Measurements from ENCODE around the gene NCR2. TPM values are rescaled to one million over a fixed set of nuclear protein-coding genes. Genes with fewer than 3 reads are reported as not detected.
A peak's percentile ranks its signal among the peaks of the same experiment; 100 is the strongest.

NCR2 gene
- total and polyA plus RNA-seq, 7 donors, result not detected

DNA sequence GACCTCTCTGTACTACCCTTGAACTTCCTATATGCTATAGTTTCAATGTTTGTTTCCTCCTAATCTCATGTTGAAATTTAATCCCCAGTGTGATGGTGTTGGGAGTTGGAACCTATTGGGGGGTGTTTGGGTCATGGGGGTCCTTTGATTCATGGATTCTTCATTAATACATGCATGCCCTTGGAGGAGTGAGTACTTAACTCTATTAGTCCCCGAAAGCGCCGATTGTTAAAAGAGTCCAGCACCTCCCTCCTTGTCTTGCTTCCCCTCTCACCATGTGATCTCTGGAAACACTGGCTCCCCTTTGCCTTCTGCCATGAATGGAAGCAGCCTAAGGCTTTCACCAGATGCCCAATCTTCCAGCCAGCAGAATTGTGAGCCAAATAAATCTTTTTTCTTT lies 31.7 kb downstream of the NCR2 start:
- DNase-seq, result no peak
- TF ChIP-seq, protein P1, sequence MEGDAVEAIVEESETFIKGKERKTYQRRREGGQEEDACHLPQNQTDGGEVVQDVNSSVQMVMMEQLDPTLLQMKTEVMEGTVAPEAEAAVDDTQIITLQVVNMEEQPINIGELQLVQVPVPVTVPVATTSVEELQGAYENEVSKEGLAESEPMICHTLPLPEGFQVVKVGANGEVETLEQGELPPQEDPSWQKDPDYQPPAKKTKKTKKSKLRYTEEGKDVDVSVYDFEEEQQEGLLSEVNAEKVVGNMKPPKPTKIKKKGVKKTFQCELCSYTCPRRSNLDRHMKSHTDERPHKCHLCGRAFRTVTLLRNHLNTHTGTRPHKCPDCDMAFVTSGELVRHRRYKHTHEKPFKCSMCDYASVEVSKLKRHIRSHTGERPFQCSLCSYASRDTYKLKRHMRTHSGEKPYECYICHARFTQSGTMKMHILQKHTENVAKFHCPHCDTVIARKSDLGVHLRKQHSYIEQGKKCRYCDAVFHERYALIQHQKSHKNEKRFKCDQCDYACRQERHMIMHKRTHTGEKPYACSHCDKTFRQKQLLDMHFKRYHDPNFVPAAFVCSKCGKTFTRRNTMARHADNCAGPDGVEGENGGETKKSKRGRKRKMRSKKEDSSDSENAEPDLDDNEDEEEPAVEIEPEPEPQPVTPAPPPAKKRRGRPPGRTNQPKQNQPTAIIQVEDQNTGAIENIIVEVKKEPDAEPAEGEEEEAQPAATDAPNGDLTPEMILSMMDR (IDR thresholded peaks at IDR 0.05), result no peak
- H3K27me3 ChIP-seq (ENCODE audit: insufficient read depth in 3 of 3, low read length in 2 of 3), result peaks cover 4 to 79% (median 18%) of the 10 kb centered on the region in 3 donors

DNA sequence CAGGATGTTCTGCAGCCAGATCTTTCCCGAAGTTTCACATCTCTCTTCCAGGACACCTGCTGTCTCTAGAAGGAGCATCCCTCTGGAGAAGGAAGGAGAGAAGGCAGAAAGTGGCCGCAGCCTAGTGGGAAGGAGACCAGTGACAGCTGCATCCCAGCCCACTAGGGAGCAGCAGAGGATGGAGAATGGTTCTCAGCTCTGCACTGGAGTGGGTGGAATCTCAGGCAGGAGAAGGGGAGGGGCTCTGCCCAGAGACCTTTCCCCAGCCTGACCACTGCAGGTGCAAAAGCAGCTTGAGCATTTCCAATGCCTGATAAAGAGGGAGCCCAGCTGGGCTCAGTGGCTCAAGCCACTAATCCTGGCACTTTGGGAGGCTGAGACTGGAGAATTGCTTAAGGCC lies 32.3 kb downstream of the NCR2 start:
- intact Hi-C loops (cut with DNase I), result loop anchor here (1.0 to 5.0 kb wide), 5 partner anchors 55 to 410 kb away; partner anchors contain the start of gene FRS3 (in 1 of the 2)
- DNase-seq (no peak), ATAC-seq (peak in 3 of 4 donors; percentile 36 to 49 (median 46))
- Histone ChIP-seq H3K9me3 (no peaks in the 10 kb centered on the region), H3K4me3 (no peak overlapping the region), H3K36me3 (ENCODE audit: insufficient read depth in 1 of 2, low read depth in 1 of 2) (no peaks in the 10 kb centered on the region), H3K4me1 (peaks cover 2% of the 10 kb centered on the region), H3K27ac (no peak overlapping the region), H3K27me3 (ENCODE audit: insufficient read depth in 3 of 3, low read length in 2 of 3) (peaks cover 0 to 79% (median 22%) of the 10 kb centered on the region in 3 donors)
- 0 to 3% (median 2%) methylated on average over 2 of the region's 2 CpGs for WGBS, 3 donors
- TF ChIP-seq, protein P1 (IDR thresholded peaks at IDR 0.05), result peak; percentile 47

More for the DNA sequence above, 31.7 kb downstream of the NCR2 start:
- H3K27ac ChIP-seq, result no peak overlapping the region
- intact Hi-C loops (cut with DNase I), result loop anchor here (5.0 kb wide), 4 partner anchors 55 to 410 kb away; partner anchors contain the start of gene FRS3 (in 1 of the 2)
- ATAC-seq, result no peak
- 76 to 82% (median 81%) methylated on average over 3 of the region's 3 CpGs for WGBS, 3 donors
- H3K9me3 ChIP-seq, result no peaks in the 10 kb centered on the region
- no peak overlapping the region for H3K4me3 ChIP-seq
- H3K36me3 ChIP-seq (ENCODE audit: insufficient read depth in 1 of 2, low read depth in 1 of 2), result no peaks in the 10 kb centered on the region
- H3K4me1 ChIP-seq, result no peaks in the 10 kb centered on the region

DNA sequence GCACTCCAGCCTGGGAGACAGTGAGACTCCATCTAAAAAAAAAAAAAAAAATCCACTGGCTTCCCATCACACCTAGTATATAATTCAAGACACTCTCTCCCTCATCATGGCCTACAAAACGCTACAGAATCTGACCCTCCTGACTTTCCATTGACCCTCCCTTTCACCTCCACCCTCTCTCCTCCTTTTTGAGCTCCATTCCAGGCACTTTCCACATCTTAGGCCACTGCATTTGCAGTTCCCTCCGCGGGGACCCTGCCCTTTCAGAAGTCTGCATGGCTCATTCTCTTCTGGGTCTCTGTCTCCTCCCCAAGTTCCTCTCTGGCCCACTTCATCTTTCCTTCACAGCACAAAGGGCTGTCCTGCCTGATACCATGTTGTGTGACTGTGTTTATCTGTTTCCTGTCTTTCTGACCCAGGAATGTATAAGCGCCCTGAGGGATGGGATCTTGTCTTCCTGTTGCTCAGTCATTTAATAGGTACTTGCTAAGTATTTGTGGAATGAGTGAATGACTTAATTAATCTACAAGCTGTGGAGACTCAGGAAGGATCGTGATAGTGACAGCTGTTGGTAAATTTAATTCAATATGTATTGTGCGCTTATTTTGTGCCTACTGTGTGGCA lies 35.2 kb downstream of the NCR2 start:
- Histone ChIP-seq H3K27me3 (ENCODE audit: insufficient read depth in 3 of 3, low read length in 2 of 3) (peaks cover 0 to 81% (median 48%) of the 10 kb centered on the region in 3 donors), H3K4me1 (peaks cover 16% of the 10 kb centered on the region), H3K9me3 (no peaks in the 10 kb centered on the region), H3K4me3 (no peak overlapping the region), H3K36me3 (ENCODE audit: insufficient read depth in 1 of 2, low read depth in 1 of 2) (no peaks in the 10 kb centered on the region), H3K27ac (no peak overlapping the region)
- ATAC-seq (no peak), DNase-seq (no peak)
- 58 to 76% (median 74%) methylated on average over 6 of the region's 6 CpGs for WGBS, 3 donors
- TF ChIP-seq, protein P1 (IDR thresholded peaks at IDR 0.05), result no peak
- intact Hi-C loops (cut with DNase I), result loop anchor here in 1 of 2 donors (2.0 kb wide), 1 partner anchor 32 kb away; no protein-coding TSS in a partner anchor

DNA sequence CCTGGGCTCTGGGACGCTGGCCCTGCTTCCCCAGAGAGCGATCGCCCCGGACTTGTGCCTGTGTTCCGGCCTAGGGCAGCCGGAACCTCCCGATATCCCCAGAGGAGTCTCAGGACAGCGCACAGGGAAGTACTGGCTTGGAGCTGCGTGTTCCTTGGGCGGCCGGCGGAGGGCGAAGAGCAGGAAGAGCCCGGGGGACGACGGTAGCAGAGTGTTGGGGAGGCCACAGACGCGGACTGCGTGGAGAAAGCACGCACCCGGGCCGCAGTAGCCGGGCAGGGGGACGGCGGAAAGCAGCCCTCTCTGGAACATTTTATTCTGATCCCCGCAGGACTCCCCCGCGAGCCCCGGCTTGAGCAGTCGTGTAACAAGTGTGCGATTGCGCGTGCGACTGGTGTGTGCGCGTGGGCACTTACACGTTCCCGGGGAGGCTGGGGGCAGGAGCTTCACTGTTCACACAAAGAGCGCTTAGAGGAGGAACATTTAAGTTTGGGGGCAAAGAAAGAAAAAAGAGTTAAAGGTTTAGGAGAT lies 36.1 kb downstream of the NCR2 start:
- H3K4me1 ChIP-seq, result peaks cover 16% of the 10 kb centered on the region
- peak; percentile 36 to 57 (median 42) for ATAC-seq
- intact Hi-C loops (cut with DNase I), result loop anchor here in 1 of 2 donors (2.0 kb wide), 1 partner anchor 31 kb away; no protein-coding TSS in a partner anchor
- no peak overlapping the region for H3K27ac ChIP-seq
- H3K4me3 ChIP-seq, result peak overlapping the region; percentile 44
- H3K9me3 ChIP-seq, result no peaks in the 10 kb centered on the region
- DNase-seq, result peak in 1 of 2 donors; percentile 51
- peaks cover 0 to 83% (median 53%) of the 10 kb centered on the region in 3 donors for H3K27me3 ChIP-seq (ENCODE audit: insufficient read depth in 3 of 3, low read length in 2 of 3)
- TF ChIP-seq, protein P1 (IDR thresholded peaks at IDR 0.05), result no peak
- no peaks in the 10 kb centered on the region for H3K36me3 ChIP-seq (ENCODE audit: insufficient read depth in 1 of 2, low read depth in 1 of 2)
- WGBS, 3 donors, result 3 to 6% (median 4%) methylated on average over 37 to 39 of the region's 39 CpGs
